Vagina (tissue), 2 donors: ENCODE data around the gene RGS9BP.

Experiments
- POLR2A ChIP-seq, 2 donors: fragments of 450-650 bp; IDR thresholded peaks; one replicate each; pipeline ENCODE4 v1.6.1; 2017; ENCODE audit warnings: antibody characterized with exemption in 2 of 2, mild to moderate bottlenecking in 2 of 2, moderate library complexity in 2 of 2
- POLR2AphosphoS5 ChIP-seq, 2 donors: sonication (generic); formaldehyde crosslinking; IDR thresholded peaks; one replicate each; pipeline ENCODE4 v1.9.0; 2017; ENCODE audit warnings: antibody characterized with exemption in 2 of 2, mild to moderate bottlenecking in 2 of 2, low read depth in 1 of 2; ENCODE audit not compliant: insufficient read depth in 1 of 2
- TF ChIP-seq, protein P1 (sequence below), 3 experiments: fragments of 450-650 bp in 2 of 3; fragments of 200-600 bp in 1 of 3; sonication (generic) in 1 of 3; IDR thresholded peaks; one replicate each; pipeline ENCODE4 v1.5.1; 2017 to 2019; ENCODE audit warnings: antibody characterized with exemption in 3 of 3, mild to moderate bottlenecking in 2 of 3, moderate library complexity in 2 of 3

- no peak for TF ChIP-seq POLR2A (IDR thresholded peaks at IDR 0.05)
- TF ChIP-seq, protein P1, sequence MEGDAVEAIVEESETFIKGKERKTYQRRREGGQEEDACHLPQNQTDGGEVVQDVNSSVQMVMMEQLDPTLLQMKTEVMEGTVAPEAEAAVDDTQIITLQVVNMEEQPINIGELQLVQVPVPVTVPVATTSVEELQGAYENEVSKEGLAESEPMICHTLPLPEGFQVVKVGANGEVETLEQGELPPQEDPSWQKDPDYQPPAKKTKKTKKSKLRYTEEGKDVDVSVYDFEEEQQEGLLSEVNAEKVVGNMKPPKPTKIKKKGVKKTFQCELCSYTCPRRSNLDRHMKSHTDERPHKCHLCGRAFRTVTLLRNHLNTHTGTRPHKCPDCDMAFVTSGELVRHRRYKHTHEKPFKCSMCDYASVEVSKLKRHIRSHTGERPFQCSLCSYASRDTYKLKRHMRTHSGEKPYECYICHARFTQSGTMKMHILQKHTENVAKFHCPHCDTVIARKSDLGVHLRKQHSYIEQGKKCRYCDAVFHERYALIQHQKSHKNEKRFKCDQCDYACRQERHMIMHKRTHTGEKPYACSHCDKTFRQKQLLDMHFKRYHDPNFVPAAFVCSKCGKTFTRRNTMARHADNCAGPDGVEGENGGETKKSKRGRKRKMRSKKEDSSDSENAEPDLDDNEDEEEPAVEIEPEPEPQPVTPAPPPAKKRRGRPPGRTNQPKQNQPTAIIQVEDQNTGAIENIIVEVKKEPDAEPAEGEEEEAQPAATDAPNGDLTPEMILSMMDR (IDR thresholded peaks at IDR 0.05), result no peak
- no peak for TF ChIP-seq POLR2AphosphoS5 (IDR thresholded peaks at IDR 0.05; ENCODE audit: insufficient read depth in 1 of 2, low read depth in 1 of 2)
Observed at GRCh38 chr19:32650671-32651070, 25.0 kb upstream of the RGS9BP start.
